ENCODE results near the gene CAMK2D.
A peak's percentile ranks its signal among the peaks of the same experiment; 100 is the strongest.

The CAMK2D gene

GRCh38 chr4:113553082-113553481 lies 208.5 kb downstream of the CAMK2D start:
- Histone ChIP-seq H3K4me1 (peaks cover 0 to 16% (median 7%) of the 10 kb centered on the region in 4 donors), H3K27ac (no peak overlapping the region), H3K27me3 (no peaks in the 10 kb centered on the region), H3K36me3 (no peaks in the 10 kb centered on the region), H3K4me3 (no peak overlapping the region), H3K9me3 (no peaks in the 10 kb centered on the region)
- DNase-seq = no peak
- intact Hi-C loops (cut with DNase I; ENCODE audit: low total_unique reads) = loop anchor here (10.0 kb wide), 1 partner anchor 122 kb away; no protein-coding TSS in a partner anchor
- no peak for TF ChIP-seq CTCF (IDR thresholded peaks at IDR 0.05)

GRCh38 chr4:113550510-113550909 lies 211.0 kb downstream of the CAMK2D start:
- no peak for DNase-seq
- TF ChIP-seq CTCF (IDR thresholded peaks at IDR 0.05) = no peak
- no peak overlapping the region for H3K27ac ChIP-seq
- no peaks in the 10 kb centered on the region for H3K27me3 ChIP-seq
- no peaks in the 10 kb centered on the region for H3K36me3 ChIP-seq
- H3K4me1 ChIP-seq = peaks cover 0 to 7% (median 0%) of the 10 kb centered on the region in 4 donors
- H3K4me3 ChIP-seq = no peak overlapping the region
- H3K9me3 ChIP-seq = no peaks in the 10 kb centered on the region
- intact Hi-C loops (cut with DNase I; ENCODE audit: low total_unique reads) = loop anchor here (10.0 kb wide), 1 partner anchor 124 kb away; no protein-coding TSS in a partner anchor

- no peak for DNase-seq
- no peaks in the 10 kb centered on the region for H3K9me3 ChIP-seq
- no peaks in the 10 kb centered on the region for H3K27me3 ChIP-seq
- H3K4me3 ChIP-seq = no peak overlapping the region
- TF ChIP-seq CTCF (IDR thresholded peaks at IDR 0.05) = no peak
- peak overlapping the region in 1 of 2 donors; percentile 41 for H3K27ac ChIP-seq
- peaks cover 0 to 6% (median 0%) of the 10 kb centered on the region in 4 donors for H3K4me1 ChIP-seq
- H3K36me3 ChIP-seq = no peaks in the 10 kb centered on the region
- intact Hi-C loops (cut with DNase I; ENCODE audit: low total_unique reads) = loop anchor here (5.0 kb wide), 1 partner anchor 214 kb away; the partner anchor contains the start of gene CAMK2D
Observed at GRCh38 chr4:113548303-113548702, 213.2 kb downstream of the CAMK2D start.

- H3K27ac ChIP-seq = peak overlapping the region in 1 of 2 donors; percentile 41
- peak; percentile 93 to 94 for TF ChIP-seq CTCF (IDR thresholded peaks at IDR 0.05)
- H3K36me3 ChIP-seq = no peaks in the 10 kb centered on the region
- H3K9me3 ChIP-seq = no peaks in the 10 kb centered on the region
- H3K4me3 ChIP-seq = no peak overlapping the region
- H3K27me3 ChIP-seq = no peaks in the 10 kb centered on the region
- intact Hi-C loops (cut with DNase I; ENCODE audit: low total_unique reads) = loop anchor here (5.0 kb wide), 1 partner anchor 215 kb away; the partner anchor contains the start of gene CAMK2D
- peaks cover 0 to 6% (median 0%) of the 10 kb centered on the region in 4 donors for H3K4me1 ChIP-seq
- peak; percentile 90 to 91 for DNase-seq
Observed at GRCh38 chr4:113547487-113548042, 214.0 kb downstream of the CAMK2D start.

- Histone ChIP-seq H3K4me1 (peaks cover 0 to 29% (median 8%) of the 10 kb centered on the region in 4 donors), H3K36me3 (no peaks in the 10 kb centered on the region), H3K27me3 (no peaks in the 10 kb centered on the region), H3K27ac (no peak overlapping the region), H3K9me3 (no peaks in the 10 kb centered on the region), H3K4me3 (no peak overlapping the region)
- DNase-seq = no peak
- TF ChIP-seq CTCF (IDR thresholded peaks at IDR 0.05) = no peak
- intact Hi-C loops (cut with DNase I; ENCODE audit: low total_unique reads) = no loop called here
Observed at GRCh38 chr4:113541933-113542332, 219.6 kb downstream of the CAMK2D start.
